Ascending aorta (tissue), 2 donors: ENCODE results near the gene KIRREL2. TPM values are rescaled to one million over a fixed set of nuclear protein-coding genes. Genes with fewer than 3 reads are reported as not detected.

Source experiments
- DNase-seq, 2 donors: peaks; one replicate each; pipeline ENCODE4 v3.0.0-alpha.2; 2019; ENCODE audit warnings: low spot score in 2 of 2
- H3K27ac ChIP-seq, 2 donors: fragments of 200-600 bp; sonication (generic); one replicate each; pipeline ENCODE4 v1.5.1; 2016 to 2017; ENCODE audit warnings: mild to moderate bottlenecking in 1 of 2
- H3K27me3 ChIP-seq: fragments of 200-600 bp; sonication (generic); one replicate; pipeline ENCODE4 v1.5.1; 2017
- H3K36me3 ChIP-seq, 2 donors: fragments of 200-600 bp; sonication (generic); one replicate each; pipeline ENCODE4 v1.5.1; 2016
- H3K4me1 ChIP-seq, 2 donors: fragments of 200-600 bp; sonication (generic); one replicate each; pipeline ENCODE4 v1.5.1; 2016 to 2017; ENCODE audit warnings: mild to moderate bottlenecking in 1 of 2
- H3K4me3 ChIP-seq, 2 donors: fragments of 200-600 bp; sonication (generic); one replicate each; pipeline ENCODE4 v1.5.1; 2016 to 2017; ENCODE audit warnings: mild to moderate bottlenecking in 1 of 2
- H3K9me3 ChIP-seq, 2 donors: fragments of 200-600 bp; sonication (generic); one replicate each; pipeline ENCODE4 v1.5.1; 2016
- intact Hi-C: fragments of 100-400 bp; cut with DNase I; formaldehyde crosslinking; loops from one replicate; pipeline ENCODE4 v1.15.1; 2023
- total RNA-seq: library from RNA; depleted of rRNA; stranded (reverse); fragments of >200 nt; gene quantifications from one replicate; pipeline ENCODE4 v1.1.0, GENCODE V29; 2016
- TF ChIP-seq, protein P1 (sequence below), 3 experiments: fragments of 200-600 bp in 2 of 3; fragments of 450-650 bp in 1 of 3; sonication (generic) in 2 of 3; IDR thresholded peaks; one replicate each; pipeline ENCODE4 v1.5.1; 2016 to 2019; ENCODE audit warnings: antibody characterized with exemption in 3 of 3, mild to moderate bottlenecking in 1 of 3, moderate library complexity in 1 of 3

The KIRREL2 gene
- total RNA-seq, 1 donor from 2014 or later: not detected

DNA sequence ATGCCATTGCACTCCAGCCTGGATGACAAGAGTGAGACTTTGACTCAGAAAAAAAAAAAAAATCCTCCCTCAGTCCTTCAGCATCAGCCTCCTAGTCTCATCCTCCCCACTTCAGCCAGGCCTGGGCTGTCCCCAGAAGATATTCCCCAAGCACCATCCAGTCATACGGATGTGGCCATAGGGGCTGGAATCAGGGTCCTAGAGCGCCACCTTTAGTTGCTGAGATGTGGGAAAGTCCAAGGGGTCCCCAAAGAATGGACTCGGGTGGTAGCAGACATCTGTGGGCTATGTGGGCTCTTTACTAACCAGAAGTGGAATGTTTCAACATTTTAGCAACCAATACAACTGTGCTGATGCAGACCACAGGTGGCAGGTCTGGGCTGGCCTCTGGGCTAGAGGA, 54.5 kb downstream of the KIRREL2 start:
- no peaks in the 10 kb centered on the region for H3K27me3 ChIP-seq
- DNase-seq: no peak
- TF ChIP-seq, protein P1, sequence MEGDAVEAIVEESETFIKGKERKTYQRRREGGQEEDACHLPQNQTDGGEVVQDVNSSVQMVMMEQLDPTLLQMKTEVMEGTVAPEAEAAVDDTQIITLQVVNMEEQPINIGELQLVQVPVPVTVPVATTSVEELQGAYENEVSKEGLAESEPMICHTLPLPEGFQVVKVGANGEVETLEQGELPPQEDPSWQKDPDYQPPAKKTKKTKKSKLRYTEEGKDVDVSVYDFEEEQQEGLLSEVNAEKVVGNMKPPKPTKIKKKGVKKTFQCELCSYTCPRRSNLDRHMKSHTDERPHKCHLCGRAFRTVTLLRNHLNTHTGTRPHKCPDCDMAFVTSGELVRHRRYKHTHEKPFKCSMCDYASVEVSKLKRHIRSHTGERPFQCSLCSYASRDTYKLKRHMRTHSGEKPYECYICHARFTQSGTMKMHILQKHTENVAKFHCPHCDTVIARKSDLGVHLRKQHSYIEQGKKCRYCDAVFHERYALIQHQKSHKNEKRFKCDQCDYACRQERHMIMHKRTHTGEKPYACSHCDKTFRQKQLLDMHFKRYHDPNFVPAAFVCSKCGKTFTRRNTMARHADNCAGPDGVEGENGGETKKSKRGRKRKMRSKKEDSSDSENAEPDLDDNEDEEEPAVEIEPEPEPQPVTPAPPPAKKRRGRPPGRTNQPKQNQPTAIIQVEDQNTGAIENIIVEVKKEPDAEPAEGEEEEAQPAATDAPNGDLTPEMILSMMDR (IDR thresholded peaks at IDR 0.05): no peak
- intact Hi-C loops: no loop called here
- no peaks in the 10 kb centered on the region for H3K4me1 ChIP-seq
- H3K27ac ChIP-seq: no peak overlapping the region
- H3K9me3 ChIP-seq: no peaks in the 10 kb centered on the region
- H3K36me3 ChIP-seq: no peaks in the 10 kb centered on the region
- H3K4me3 ChIP-seq: no peak overlapping the region

DNA sequence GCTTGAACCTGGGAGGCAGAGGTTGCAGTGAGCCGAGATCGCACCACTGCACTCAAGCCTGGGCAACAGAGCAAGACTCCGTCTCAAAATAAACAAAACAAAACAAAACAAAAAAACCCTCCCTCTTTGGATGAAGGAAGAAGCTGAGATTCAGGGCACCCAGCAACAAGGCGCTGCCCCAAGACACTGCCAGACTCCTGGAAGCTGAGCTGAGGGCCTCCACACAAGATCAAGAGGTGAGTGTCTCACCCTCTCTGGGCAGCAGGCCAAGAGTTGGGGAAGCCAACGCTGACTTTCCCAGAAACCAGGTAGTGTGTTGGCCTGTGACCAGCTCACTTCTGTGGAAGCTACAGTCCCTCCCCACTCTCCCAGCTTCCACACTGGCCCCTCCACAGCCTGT, 55.1 kb downstream of the KIRREL2 start:
- Histone ChIP-seq H3K4me1 (no peaks in the 10 kb centered on the region), H3K36me3 (no peaks in the 10 kb centered on the region)
- intact Hi-C loops: no loop called here

DNA sequence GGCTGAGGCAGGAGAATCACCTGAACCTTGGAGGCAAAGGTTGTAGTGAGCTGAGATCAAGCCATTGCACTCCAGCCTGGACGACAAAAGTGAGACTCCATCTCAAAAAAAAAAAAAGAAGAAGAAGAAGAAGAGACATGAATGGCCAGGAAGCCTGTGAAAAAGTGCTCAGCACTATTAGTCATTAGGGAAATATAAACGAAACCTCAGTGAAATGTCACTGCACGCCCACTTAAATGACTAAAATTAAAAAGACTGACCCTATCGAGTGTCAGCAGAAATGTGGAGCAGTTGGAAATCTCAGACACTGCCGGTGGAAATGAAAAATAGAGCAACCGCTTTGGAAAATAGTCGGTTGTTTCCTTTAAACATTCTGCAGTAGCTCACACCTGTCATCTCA, 56.9 kb downstream of the KIRREL2 start:
- TF ChIP-seq, protein P1 (IDR thresholded peaks at IDR 0.05): no peak
- Histone ChIP-seq H3K4me1 (no peaks in the 10 kb centered on the region), H3K4me3 (no peak overlapping the region), H3K36me3 (no peaks in the 10 kb centered on the region), H3K9me3 (no peaks in the 10 kb centered on the region), H3K27ac (no peak overlapping the region), H3K27me3 (no peaks in the 10 kb centered on the region)
- no peak for DNase-seq
- intact Hi-C loops: no loop called here

More for the DNA sequence above, 55.1 kb downstream of the KIRREL2 start:
- TF ChIP-seq, protein P1 (IDR thresholded peaks at IDR 0.05): no peak
- Histone ChIP-seq H3K27me3 (no peaks in the 10 kb centered on the region), H3K4me3 (no peak overlapping the region), H3K9me3 (no peaks in the 10 kb centered on the region), H3K27ac (no peak overlapping the region)
- DNase-seq: no peak

DNA sequence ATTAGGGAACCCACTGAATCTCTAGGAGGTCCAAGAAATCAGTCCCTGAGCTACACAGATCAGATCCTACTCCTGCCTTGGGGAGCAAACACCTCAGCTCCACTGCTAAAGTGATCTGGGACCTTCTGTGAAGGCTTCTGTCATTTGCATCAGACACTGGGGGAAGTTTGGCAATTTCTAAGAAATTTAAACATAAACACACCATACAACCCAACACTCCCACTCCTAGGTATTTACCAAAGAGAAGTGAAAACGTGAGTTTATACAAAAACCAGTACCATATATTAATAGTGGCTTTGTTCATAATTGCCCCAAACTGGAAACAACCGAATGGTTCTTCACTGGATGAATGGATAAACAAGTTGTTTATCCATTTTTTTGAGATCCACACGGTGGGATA, 58.7 kb downstream of the KIRREL2 start:
- H3K27ac ChIP-seq: no peak overlapping the region

More for the DNA sequence above, 58.7 kb downstream of the KIRREL2 start:
- TF ChIP-seq, protein P1 (IDR thresholded peaks at IDR 0.05): no peak
- Histone ChIP-seq H3K9me3 (no peaks in the 10 kb centered on the region), H3K36me3 (no peaks in the 10 kb centered on the region), H3K4me1 (no peaks in the 10 kb centered on the region), H3K4me3 (no peak overlapping the region), H3K27me3 (no peaks in the 10 kb centered on the region)
- intact Hi-C loops: no loop called here
- DNase-seq: no peak

Other genes with a start within 250 kb of the KIRREL2 start
- gene HAUS5, start 244.2 kb upstream of the KIRREL2 start, total RNA-seq: 1.9 TPM
- gene RBM42, start 227.9 kb upstream of the KIRREL2 start, total RNA-seq: 69.0 TPM
- gene ETV2, start 215.2 kb upstream of the KIRREL2 start, total RNA-seq: 4.8 TPM
- 301 TPM for gene COX6B1, start 208.6 kb upstream of the KIRREL2 start, total RNA-seq
- not detected for gene UPK1A, start 190.4 kb upstream of the KIRREL2 start, total RNA-seq
- not detected for gene ZBTB32, start 152.4 kb upstream of the KIRREL2 start, total RNA-seq
- 25.5 TPM for gene KMT2B, start 138.9 kb upstream of the KIRREL2 start, total RNA-seq
- not detected for gene IGFLR1, start 114.5 kb upstream of the KIRREL2 start, total RNA-seq
- not detected for gene U2AF1L4, start 111.5 kb upstream of the KIRREL2 start, total RNA-seq
- gene PSENEN, start 111.3 kb upstream of the KIRREL2 start, total RNA-seq: 110 TPM
- 29.9 TPM for gene LIN37, start 108.3 kb upstream of the KIRREL2 start, total RNA-seq
- 265 TPM for gene HSPB6, start 99.9 kb upstream of the KIRREL2 start, total RNA-seq
- gene PROSER3, start 98.7 kb upstream of the KIRREL2 start, total RNA-seq: 6.5 TPM
- 8.7 TPM for gene ARHGAP33, start 81.3 kb upstream of the KIRREL2 start, total RNA-seq
- not detected for gene PRODH2, start 44.1 kb upstream of the KIRREL2 start, total RNA-seq
- not detected for gene NPHS1, start 4.4 kb upstream of the KIRREL2 start, total RNA-seq
- gene APLP1, start 11.7 kb downstream of the KIRREL2 start, total RNA-seq: 0.21 TPM
- gene NFKBID, start 43.6 kb downstream of the KIRREL2 start, total RNA-seq: 3.7 TPM
- gene HCST, start 45.6 kb downstream of the KIRREL2 start, total RNA-seq: not detected
- 31.5 TPM for gene TYROBP, start 51.4 kb downstream of the KIRREL2 start, total RNA-seq
- 26.6 TPM for gene LRFN3, start 79.5 kb downstream of the KIRREL2 start, total RNA-seq
- gene SDHAF1, start 138.3 kb downstream of the KIRREL2 start, total RNA-seq: 107 TPM
- gene SYNE4, start 151.9 kb downstream of the KIRREL2 start, total RNA-seq: not detected
- gene ALKBH6, start 157.3 kb downstream of the KIRREL2 start, total RNA-seq: 35.3 TPM
- 43.2 TPM for gene CLIP3, start 176.0 kb downstream of the KIRREL2 start, total RNA-seq
- not detected for gene THAP8, start 197.4 kb downstream of the KIRREL2 start, total RNA-seq
- gene WDR62, start 198.0 kb downstream of the KIRREL2 start, total RNA-seq: not detected